ENCODE data around the gene TMEM51.

Gene TMEM51

GRCh38 chr1:15251857-15252835 is 98.6 kb downstream of the TMEM51 start:
- no peak for TF ChIP-seq CTCF (IDR thresholded peaks at IDR 0.05; ENCODE audit: low read depth, low read length)
- DNase-seq (ENCODE audit: low read depth in 2 of 2): no peak
- no peak overlapping the region for H3K4me3 ChIP-seq (replicated peaks in 1 of 2; ENCODE audit: low read depth in 2 of 2, low read length in 2 of 2)

GRCh38 chr1:15254559-15254958 is 101.0 kb downstream of the TMEM51 start:
- no peak for TF ChIP-seq CTCF (IDR thresholded peaks at IDR 0.05; ENCODE audit: low read depth, low read length)
- H3K4me3 ChIP-seq (replicated peaks in 1 of 2; ENCODE audit: low read depth in 2 of 2, low read length in 2 of 2): no peak overlapping the region
- no peak for DNase-seq (ENCODE audit: low read depth in 2 of 2)

GRCh38 chr1:15255582-15256149 is 102.1 kb downstream of the TMEM51 start:
- DNase-seq (ENCODE audit: low read depth in 2 of 2): no peak
- H3K4me3 ChIP-seq (replicated peaks in 1 of 2; ENCODE audit: low read depth in 2 of 2, low read length in 2 of 2): no peak overlapping the region
- TF ChIP-seq CTCF (IDR thresholded peaks at IDR 0.05; ENCODE audit: low read depth, low read length): no peak

GRCh38 chr1:15256584-15256983 is 103.0 kb downstream of the TMEM51 start:
- TF ChIP-seq CTCF (IDR thresholded peaks at IDR 0.05; ENCODE audit: low read depth, low read length): no peak
- no peak overlapping the region for H3K4me3 ChIP-seq (replicated peaks in 1 of 2; ENCODE audit: low read depth in 2 of 2, low read length in 2 of 2)
- no peak for DNase-seq (ENCODE audit: low read depth in 2 of 2)

GRCh38 chr1:15257309-15257708 is 103.8 kb downstream of the TMEM51 start:
- no peak for TF ChIP-seq CTCF (IDR thresholded peaks at IDR 0.05; ENCODE audit: low read depth, low read length)
- no peak overlapping the region for H3K4me3 ChIP-seq (replicated peaks in 1 of 2; ENCODE audit: low read depth in 2 of 2, low read length in 2 of 2)
- DNase-seq (ENCODE audit: low read depth in 2 of 2): no peak

GRCh38 chr1:15258833-15259621 is 105.5 kb downstream of the TMEM51 start:
- H3K4me3 ChIP-seq (replicated peaks in 1 of 2; ENCODE audit: low read depth in 2 of 2, low read length in 2 of 2): no peak overlapping the region
- no peak for DNase-seq (ENCODE audit: low read depth in 2 of 2)
- TF ChIP-seq CTCF (IDR thresholded peaks at IDR 0.05; ENCODE audit: low read depth, low read length): no peak

Data from cardiac fibroblast (primary cell).